Posterior vena cava (tissue), 2 donors: ENCODE results near the gene CRX. TPM values are rescaled to one million over a fixed set of nuclear protein-coding genes. Genes with fewer than 3 reads are reported as not detected.
"Not testable (repeated sequence)": the region's sequence is repeated elsewhere in the genome, so short reads cannot be mapped to it uniquely, and the experiment has no call there.

Experiments
- DNase-seq: peaks from one replicate; pipeline ENCODE4 v3.0.0-alpha.2; 2020; ENCODE audit warnings: low spot score
- intact Hi-C, 2 donors: fragments of 100-400 bp; cut with DNase I; formaldehyde crosslinking; loops; one replicate each; pipeline versions ENCODE4 v1.14.1 to v1.14.2; 2022 to 2023
- total RNA-seq, 2 donors: library from RNA; stranded (reverse); fragmentation: NEBNext Ultra II Directional; extraction: Animal tissue kit (Norgen Biotek cat#: 25700); gene quantifications; one replicate each; pipeline ENCODE4 v1.2.1, GENCODE V29; 2021
- donor health status: DM: yes; HTN: yes; CAD: no.
- donor health status: DM: yes; HTN: yes; CAD: no.

The CRX gene
- total RNA-seq, 2 donors from 2014 or later, result not detected

DNA sequence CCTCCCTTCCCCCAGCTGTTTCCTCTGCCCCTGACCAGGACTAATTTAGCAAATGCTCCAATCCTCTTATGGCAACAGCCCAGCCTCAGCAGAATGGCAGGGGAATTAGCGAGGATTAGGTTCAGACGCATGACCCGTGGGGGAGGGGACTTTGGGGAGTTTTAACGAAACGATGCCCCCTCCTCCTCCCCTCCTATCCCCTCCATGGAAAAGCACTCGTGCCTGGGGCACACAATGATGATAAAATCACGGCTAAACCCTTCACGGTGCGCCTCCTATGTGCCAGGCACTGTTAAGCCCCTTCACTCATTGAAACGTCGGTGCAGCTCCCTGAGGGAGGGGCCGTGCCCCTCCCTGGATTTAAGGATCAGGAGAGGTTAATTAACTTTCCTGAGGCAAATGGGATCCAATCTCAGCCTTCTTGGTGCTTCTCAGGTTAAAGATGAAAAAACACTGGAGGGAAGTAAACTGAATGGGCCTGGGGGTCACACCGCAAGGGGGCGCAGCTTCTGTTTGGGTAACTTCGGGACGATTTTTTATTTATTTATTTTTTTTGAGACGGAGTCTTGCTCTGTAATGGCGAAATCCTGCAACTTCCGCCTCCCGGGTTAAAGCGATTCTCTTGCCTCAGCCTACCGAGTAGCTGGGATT, 27.2 kb downstream of the CRX start:
- intact Hi-C loops, result no loop called here
- DNase-seq, result no peak

DNA sequence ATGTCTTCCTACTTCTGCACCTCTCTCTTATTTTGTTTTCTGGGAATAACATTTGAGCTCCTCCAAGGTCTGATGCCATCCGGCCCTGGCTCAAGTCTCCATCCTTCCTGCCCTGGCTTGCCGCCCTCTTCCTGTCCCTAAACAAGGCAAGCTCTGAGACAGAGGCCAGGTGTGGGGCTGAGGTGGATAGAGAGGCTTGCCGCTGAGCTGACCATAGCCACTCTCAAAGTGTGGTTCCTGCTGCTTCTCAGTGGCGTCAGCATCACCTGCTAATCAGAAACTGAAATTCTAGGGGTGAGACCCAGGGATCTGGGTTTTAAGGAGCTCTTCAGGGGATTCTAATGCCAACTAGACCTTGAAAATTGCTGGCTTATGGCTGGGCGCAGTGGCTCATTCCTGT, 31.3 kb downstream of the CRX start:
- DNase-seq, result no peak
- intact Hi-C loops, result no loop called here

DNA sequence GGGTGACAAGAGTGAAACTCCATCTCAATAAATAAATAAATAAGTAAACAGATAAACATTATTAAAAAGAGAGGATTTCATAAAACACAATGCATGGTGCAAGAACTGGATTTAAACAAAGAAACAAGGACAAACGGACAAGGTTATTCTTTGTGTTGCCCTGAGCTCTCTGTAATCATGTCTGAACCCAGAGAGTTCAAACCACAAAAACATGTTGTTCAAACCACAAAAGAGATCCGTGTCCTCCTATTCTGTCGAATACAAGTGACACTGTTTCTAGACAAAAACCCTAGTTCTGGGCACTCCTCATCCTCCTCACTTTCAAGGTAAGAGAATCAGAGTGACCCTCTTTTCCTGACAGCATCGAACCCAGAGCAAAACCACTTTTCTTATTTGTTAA, 32.7 kb downstream of the CRX start:
- intact Hi-C loops, result no loop called here
- DNase-seq, result no peak

DNA sequence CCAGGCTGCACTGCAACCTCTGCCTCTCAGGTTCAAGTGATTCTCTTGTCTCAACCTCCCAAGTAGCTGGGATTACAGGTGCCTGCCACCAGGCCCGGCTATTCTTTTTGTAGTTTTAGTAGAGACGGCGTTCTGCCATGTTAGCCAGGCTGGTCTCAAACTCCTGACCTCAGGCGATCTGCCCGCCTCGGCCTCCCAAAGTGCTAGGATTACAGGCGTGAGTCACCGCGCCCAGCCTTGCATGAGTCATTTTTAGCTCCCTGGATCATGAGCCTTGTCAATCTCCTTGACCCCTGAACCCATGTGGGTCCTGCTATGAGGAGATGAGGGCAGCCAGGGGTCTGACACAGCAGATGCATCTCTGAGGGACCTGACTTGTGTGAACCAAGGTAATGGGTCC, 36.5 kb downstream of the CRX start:
- DNase-seq, intact Hi-C loops: not testable (repeated sequence)

DNA sequence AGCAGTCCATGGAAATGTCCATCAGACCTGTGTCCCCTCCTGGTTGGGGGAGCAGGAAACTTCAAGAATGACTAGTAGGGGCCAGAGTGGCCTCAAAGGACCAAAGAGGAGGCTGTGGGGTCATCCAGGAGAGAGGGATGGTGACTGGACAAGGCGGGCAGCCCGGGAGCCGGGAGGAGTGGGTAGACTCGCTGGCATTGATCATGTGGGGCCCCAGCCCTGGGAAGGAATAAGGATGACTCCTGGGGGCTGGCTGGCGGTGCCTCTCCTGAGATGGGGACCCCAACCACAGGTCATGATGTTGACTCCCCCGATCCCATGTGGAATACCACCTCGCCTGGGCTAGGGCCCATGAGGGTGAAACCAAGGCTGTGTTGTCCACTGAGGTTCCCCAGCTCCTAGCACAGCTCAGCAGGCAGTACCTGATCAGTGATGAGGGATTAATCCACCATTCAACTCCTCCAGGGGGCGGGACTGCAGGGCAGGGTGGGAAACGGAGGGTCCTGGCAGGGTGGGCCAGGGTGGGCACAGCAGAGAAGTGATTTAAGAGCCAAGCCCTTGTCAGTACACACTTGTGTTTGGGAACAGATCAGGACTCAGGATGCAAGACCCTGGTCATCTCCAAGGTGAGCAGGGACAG, 37.0 kb downstream of the CRX start, which contains the start of gene TPRX2:
Gene TPRX2 (plus strand): TSS at position 590 of the 640 bp plus-strand sequence. CDS start 12 bp downstream, at position 602.
- intact Hi-C loops, DNase-seq: not testable (repeated sequence)

DNA sequence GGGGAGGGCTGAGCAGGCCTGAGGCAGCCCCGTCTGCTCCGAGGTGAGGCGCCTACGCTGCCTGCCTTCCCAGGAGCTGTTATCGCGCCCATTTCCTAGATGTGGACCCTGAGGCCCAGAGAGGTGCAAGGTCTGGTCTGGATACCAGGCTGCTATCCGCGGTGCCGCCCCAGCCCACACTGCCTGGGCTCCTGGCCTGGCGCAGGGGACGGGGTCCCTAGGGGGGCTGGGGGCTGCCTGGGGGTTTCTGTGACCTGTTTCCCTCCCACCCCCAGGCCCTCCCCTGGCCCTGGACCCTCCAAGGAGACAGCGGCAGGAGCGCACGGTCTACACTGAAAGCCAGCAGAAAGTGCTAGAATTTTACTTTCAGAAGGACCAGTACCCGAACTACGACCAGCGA, 38.1 kb downstream of the CRX start:
- DNase-seq, intact Hi-C loops: not testable (repeated sequence)

DNA sequence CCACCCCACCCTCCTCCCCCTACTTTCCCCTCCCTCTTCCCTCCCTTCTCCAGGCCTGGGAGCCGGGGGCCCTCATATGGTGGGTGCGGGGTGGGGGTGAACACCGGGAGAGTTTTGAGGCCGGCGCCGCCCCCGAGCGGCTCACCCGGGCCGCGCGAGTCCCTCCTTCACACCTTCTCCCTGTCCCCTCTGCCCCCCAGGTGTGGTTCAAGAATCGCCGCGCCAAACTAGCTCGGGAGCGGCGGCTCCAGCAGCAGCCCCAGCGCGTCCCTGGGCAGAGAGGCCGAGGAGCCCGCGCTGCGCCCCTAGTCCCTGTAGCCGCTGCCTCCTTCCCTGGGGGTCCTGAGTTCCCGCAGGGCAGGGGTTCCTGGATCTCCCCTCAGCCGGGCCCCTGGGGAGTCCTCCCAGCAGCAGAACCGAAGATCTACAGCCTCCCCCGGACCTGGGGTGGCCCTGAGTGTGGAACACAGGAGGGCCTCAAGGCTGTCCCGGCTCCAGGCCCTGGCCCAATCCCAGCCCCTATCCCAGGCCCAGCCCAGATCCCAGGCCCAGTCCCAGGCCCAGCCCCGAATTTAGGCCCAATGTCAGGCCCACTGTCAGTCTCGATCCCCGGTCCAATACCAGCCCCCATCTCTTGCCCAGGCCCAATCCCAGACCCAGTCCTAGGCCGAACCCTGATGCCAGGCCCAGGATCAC, 39.0 kb downstream of the CRX start:
- intact Hi-C loops, result no loop called here
- no peak for DNase-seq

DNA sequence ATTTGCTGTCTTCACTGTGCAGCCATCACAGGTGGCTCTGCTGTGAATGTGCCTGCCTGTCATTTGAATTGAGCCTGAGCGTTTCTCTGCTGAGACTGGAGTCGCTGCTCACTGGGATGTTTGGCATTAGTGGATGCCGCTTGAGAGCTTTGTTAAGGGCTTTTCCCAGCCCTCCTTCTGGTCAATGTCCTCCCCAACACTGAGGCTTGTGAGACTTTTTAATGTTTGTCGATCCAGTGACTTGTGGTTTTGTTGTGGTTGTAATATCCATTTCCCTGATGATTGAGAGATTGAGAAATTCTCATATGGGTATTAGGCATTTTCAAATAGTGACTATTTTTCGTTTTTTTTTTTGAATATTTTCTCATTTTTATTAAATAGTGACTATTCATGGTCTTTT, 39.9 kb downstream of the CRX start:
- intact Hi-C loops, result no loop called here
- DNase-seq, result no peak

DNA sequence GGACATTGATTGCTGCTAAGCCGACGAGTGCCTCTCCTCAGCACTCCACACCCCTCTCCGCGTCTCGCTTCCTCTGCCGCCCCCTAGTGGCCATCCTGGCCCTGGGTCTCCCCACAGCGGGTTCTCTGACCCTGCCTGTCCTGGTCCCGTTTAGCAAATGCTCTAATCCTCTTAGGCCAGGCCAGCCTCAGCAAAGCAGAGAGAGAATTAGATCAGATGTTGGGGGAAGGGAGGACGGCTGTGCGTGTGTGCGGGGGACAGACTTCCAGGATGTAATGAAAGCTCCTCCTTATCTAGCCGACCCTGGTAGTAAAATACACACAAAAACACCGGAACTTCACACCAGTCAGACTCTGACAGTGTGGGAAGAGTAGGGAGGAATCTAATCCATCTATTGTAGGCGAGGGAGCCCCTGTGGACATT, 41.8 kb downstream of the CRX start:
- DNase-seq, result peak; percentile 95
- intact Hi-C loops, result no loop called here

DNA sequence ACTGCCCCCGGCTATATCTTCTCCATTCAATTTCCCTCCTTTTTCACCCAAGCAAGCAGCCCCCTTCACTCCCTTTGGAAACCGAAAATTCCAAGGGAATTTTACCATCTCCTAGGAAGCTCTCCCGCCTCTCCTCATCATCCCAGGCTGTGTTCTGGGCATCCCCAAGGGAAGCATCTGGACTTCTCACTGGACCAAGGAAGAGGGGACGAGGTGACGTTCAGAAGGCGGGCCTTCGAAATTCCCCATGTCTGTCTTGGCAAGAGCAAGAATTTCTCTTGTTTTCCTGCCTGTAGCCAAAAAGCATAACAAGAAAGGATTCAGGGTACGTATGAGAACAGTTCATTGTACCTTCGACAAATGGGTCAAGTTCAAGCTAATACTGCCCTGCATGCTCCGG, 43.4 kb downstream of the CRX start:
- DNase-seq, result no peak
- intact Hi-C loops, result no loop called here

DNA sequence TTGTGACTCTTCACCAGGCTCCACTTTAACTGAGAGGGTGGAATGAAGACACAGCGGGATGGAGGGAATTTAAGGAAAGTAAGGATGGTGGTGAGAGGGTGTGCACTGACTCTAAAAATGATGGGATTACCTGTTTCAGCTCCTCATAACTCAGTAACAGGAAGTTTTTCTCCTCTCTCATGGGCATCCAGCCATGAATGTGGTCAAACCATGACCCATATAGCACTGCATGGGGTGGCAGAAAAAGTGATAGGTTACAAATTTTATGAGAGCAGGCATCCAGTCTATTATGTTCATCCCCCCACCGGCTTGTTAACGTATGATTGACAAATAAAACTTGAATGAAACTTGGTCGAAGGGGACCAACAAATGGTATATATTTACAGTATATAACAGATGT, 57.2 kb downstream of the CRX start:
- peak; percentile 2 for DNase-seq
- intact Hi-C loops, result no loop called here

DNA sequence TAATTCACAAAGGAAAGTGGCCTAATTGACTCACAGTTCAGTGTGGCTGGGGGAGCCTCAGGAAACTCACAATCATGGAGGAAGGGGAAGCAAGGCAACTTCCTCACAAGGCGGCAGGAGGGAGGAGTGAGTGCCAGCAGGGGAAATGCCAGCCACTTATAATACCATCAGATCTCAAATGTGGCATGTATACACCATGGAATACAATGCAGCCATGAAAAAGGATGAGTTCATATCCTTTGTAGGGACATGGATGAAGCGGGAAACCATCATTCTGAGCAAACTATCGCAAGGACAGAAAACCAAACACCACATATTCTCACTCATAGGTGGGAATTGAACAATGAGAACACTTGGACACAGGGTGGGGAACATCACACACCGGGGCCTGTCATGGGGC, 57.6 kb downstream of the CRX start:
- intact Hi-C loops, result not testable (repeated sequence)
- DNase-seq, result peak; percentile 2

DNA sequence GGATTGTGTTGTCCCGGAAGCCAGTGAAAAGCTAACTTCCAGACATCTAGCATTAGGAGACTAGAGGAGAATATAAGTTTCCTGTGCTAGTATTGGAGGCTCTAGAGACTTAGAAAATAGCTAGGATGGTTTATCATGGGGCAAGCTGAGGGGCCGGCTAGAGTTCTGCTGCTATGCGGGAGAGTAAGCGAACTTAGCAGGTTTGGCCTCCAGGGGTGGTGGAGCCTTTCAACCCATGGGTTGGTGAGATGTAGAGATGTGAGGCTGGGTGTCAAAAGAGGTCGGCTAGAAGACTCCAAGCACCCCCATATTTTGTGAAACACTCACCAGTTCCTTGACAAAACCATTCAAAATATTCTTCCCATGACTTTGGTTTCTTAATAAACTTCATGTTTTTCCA, 60.0 kb downstream of the CRX start:
- peak; percentile 10 for DNase-seq
- intact Hi-C loops, result no loop called here

DNA sequence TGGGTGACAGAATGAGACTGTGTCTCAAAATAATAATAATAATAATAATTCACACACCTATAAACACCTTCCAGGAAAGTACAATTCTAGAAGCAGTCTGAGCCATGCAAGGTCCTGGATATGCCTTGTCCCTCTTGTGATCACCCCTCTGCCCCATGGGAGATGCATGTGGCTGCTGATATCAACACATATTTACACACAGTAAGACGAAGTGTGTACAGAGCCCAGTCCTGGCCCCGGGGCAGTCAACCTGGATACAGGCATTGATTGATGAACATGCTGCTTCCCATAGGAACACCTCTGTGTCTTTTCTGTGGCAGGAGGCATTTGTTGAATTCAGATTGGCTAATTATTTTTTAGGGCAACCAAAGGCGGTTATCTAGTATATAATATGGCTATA, 61.2 kb downstream of the CRX start:
- intact Hi-C loops, result no loop called here
- peak; percentile 35 for DNase-seq

DNA sequence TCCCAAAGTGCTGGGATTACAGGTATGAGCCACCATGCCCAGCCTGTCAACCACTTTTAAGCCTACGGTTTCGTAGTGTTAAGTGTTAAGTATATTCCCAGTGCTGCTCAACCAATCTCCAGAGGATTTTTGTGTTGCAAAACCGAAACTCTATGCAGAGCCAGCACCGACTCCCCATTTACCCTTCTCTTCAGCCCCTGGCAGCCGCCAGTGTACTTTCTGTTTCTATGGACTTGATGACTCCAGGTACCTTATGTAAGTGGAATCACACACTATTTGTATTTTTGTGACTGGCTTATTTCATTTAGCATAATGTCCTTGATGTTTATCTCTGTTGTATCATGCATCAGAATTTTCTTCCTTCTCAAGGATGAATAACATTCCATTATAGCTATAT, 63.3 kb downstream of the CRX start:
- DNase-seq, result peak; percentile 36
- intact Hi-C loops, result no loop called here

DNA sequence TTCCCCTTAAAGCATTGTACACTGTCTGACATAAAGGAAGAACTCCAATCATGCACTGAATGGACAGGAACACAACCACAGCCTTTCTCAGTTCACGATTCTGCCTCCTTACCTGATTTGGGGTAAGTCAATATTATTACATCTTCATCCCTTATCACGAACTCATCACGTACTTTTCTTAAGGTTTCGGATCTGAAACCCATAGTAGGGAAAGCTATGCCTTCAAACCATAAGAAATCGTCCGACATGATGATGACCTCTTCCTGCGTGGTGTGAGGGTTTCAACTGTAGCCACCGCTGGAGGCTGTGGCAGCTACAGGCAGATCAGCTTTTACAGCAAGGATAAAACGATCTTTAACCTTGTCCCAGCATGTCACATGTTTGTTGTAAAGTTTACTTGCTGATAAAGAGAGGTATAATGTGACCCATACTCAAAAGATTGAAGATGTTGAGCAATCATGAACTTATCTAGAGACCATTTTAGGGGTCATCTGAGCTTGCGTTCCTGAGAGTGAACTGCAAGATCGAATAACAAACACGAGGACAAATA, 64.3 kb downstream of the CRX start, which contains the start of gene SULT2A1:
Gene SULT2A1 (minus strand): TSS at position 306 of the 550 bp plus-strand sequence. CDS start 58 bp downstream, at position 248.
- DNase-seq, result no peak
- intact Hi-C loops, result no loop called here

DNA sequence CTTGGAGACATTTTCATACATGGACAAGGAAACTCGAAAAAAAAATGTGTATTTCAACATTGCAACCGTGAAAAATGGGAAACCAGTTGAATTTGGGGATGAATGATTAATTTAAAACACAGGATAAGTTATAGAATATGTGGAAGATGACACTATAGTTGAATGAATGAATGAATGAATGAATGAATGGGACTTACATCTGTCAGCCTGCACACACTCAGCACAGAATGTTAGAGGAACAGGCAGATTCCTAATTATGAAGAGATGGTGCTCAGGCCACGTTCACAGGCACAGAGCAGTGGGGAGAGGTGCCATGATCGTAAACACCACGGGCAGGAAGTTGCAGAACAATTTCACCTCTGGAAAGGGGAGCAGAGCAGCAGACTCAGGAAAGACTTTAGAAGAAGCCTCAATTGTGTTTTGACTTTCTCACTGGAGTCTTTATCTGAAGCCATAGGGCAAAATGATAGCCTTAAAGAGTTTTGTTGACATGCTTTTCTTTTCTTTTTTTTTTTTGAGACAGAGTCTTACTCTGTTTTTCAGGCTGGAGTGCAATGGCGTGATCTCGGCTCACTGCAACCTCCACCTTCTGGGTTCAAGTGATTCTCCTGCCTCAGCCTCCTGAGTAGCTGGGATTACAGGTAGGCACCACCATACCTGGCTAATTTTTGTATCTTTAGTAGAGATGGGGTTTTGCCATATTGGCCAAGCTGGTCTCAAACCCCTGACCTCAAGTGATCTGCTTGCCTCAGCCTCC, 69.3 kb downstream of the CRX start:
- intact Hi-C loops, result no loop called here
- peak; percentile 11 for DNase-seq

DNA sequence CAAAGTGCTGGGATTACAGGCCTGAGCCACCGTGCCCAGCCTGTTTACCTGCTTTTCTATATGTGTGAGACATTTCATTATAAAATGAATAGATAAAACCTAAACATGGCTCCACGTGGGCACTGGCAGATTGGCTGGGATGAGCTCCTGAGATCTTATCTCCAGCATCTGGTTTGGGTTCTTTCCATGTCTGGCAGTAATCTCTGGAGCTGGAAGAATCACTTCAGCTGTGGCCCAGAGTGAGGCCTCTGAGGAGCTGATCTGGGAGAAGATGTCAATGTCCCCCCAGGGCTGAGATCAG, 69.8 kb downstream of the CRX start:
- DNase-seq, result no peak
- intact Hi-C loops, result no loop called here

DNA sequence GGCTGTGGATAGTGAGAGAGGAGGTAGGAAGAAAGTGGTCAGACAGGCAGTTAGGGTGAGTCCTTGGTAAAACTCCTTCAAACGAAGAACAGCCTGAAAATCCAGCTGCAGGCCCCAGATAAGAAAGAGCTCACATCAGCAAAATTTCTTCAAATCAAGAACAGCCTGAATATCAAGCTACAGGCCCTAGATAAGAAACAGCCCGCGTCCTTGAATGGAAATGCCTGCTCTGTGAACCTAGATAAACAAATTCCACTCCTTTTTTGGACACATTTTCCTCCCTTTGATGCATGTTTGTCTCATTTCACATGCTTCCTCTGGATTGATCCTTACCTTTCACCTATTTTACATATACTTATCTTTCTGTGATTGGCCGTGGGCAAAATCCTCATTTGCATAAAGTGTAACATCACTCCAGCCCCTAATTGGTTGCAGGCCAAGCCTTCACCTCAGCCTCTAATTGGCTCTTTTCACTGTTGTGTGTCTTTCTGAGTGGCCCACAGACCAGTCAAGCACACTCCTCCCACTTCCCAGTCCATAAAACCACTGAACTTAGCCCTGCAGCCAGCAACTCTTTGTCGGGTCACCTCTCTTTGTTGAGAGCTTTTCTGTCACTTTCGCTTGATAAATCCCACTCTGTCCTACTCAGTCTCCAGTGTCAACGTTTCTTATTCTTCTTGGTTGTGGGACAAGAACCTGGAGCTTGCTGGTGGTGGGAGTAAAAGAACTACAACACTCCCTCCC, 70.4 kb downstream of the CRX start:
- peak; percentile 24 for DNase-seq
- intact Hi-C loops, result no loop called here
